ENCODE results near the gene PREB. TPM values are rescaled to one million over a fixed set of nuclear protein-coding genes. Genes with fewer than 3 reads are reported as not detected.

The PREB gene
- total RNA-seq, 2 experiments from 2014 or later: 12.3 to 12.6 TPM

GRCh38 chr2:27160191-27160590 is 25.8 kb upstream of the PREB start:
- H3K9me3 Mint-ChIP-seq: no peaks in the 10 kb centered on the region
- DNase-seq (no peak), ATAC-seq (ENCODE audit: poor library complexity) (no peak)
- Histone ChIP-seq H3K27ac (ENCODE audit: low read depth in 1 of 2, low read length in 2 of 2) (no peak overlapping the region), H3K27me3 (ENCODE audit: control insufficient read depth in 1 of 2, insufficient read depth in 2 of 2, low read length in 2 of 2) (no peaks in the 10 kb centered on the region), H3K36me3 (ENCODE audit: insufficient read depth, low read length) (no peaks in the 10 kb centered on the region), H3K4me1 (ENCODE audit: insufficient read depth, low read length) (no peaks in the 10 kb centered on the region), H3K4me3 (ENCODE audit: low read length) (no peak overlapping the region), H3K9me3 (ENCODE audit: control insufficient read depth in 1 of 2, insufficient read depth in 1 of 2, low read length in 2 of 2) (no peaks in the 10 kb centered on the region)
- ChIA-PET POLR2A (no interaction called here), CTCF (interaction anchor here (1.8 kb wide), 1 partner anchor 10 kb away, joined by 7 read pairs; no protein-coding TSS in a partner anchor)
- peaks cover 4% of the 10 kb centered on the region for H3K27me3 Mint-ChIP-seq
- H3K4me3 Mint-ChIP-seq: no peak overlapping the region
- intact Hi-C loops (cut with DNase I, micrococcal nuclease): no loop called here
- TF ChIP-seq CTCF (IDR thresholded peaks at IDR 0.05): no peak
- no peak overlapping the region for H3K27ac Mint-ChIP-seq
- H3K4me1 Mint-ChIP-seq (ENCODE audit: low read depth): no peaks in the 10 kb centered on the region
- H3K36me3 Mint-ChIP-seq (ENCODE audit: low read depth): no peaks in the 10 kb centered on the region

GRCh38 chr2:27159271-27159670 is 24.8 kb upstream of the PREB start:
- H3K36me3 Mint-ChIP-seq (ENCODE audit: low read depth): no peaks in the 10 kb centered on the region
- no peak overlapping the region for H3K4me3 ChIP-seq (ENCODE audit: low read length)
- no peak for TF ChIP-seq CTCF (IDR thresholded peaks at IDR 0.05)
- DNase-seq (no peak), ATAC-seq (ENCODE audit: poor library complexity) (no peak)
- no peaks in the 10 kb centered on the region for H3K36me3 ChIP-seq (ENCODE audit: insufficient read depth, low read length)
- H3K27me3 ChIP-seq (ENCODE audit: control insufficient read depth in 1 of 2, insufficient read depth in 2 of 2, low read length in 2 of 2): no peaks in the 10 kb centered on the region
- ChIA-PET CTCF (no interaction called here), POLR2A (no interaction called here)
- intact Hi-C loops (cut with DNase I, micrococcal nuclease): no loop called here
- no peaks in the 10 kb centered on the region for H3K9me3 Mint-ChIP-seq
- H3K4me3 Mint-ChIP-seq: no peak overlapping the region
- H3K27ac Mint-ChIP-seq: no peak overlapping the region
- H3K27ac ChIP-seq (ENCODE audit: low read depth in 1 of 2, low read length in 2 of 2): no peak overlapping the region
- H3K9me3 ChIP-seq (ENCODE audit: control insufficient read depth in 1 of 2, insufficient read depth in 1 of 2, low read length in 2 of 2): no peaks in the 10 kb centered on the region
- no peaks in the 10 kb centered on the region for H3K4me1 Mint-ChIP-seq (ENCODE audit: low read depth)
- H3K27me3 Mint-ChIP-seq: peaks cover 4% of the 10 kb centered on the region
- H3K4me1 ChIP-seq (ENCODE audit: insufficient read depth, low read length): no peaks in the 10 kb centered on the region

- H3K27me3 ChIP-seq (ENCODE audit: control insufficient read depth in 1 of 2, insufficient read depth in 2 of 2, low read length in 2 of 2): no peaks in the 10 kb centered on the region
- no peak overlapping the region for H3K27ac ChIP-seq (ENCODE audit: low read depth in 1 of 2, low read length in 2 of 2)
- Mint-ChIP-seq H3K4me1 (ENCODE audit: low read depth) (no peaks in the 10 kb centered on the region), H3K36me3 (ENCODE audit: low read depth) (no peaks in the 10 kb centered on the region), H3K9me3 (no peaks in the 10 kb centered on the region), H3K27me3 (peaks cover 4% of the 10 kb centered on the region), H3K4me3 (no peak overlapping the region), H3K27ac (no peak overlapping the region)
- H3K4me1 ChIP-seq (ENCODE audit: insufficient read depth, low read length): no peaks in the 10 kb centered on the region
- ChIA-PET POLR2A (no interaction called here), CTCF (no interaction called here)
- no peaks in the 10 kb centered on the region for H3K9me3 ChIP-seq (ENCODE audit: control insufficient read depth in 1 of 2, insufficient read depth in 1 of 2, low read length in 2 of 2)
- intact Hi-C loops (cut with DNase I, micrococcal nuclease): no loop called here
- ATAC-seq (ENCODE audit: poor library complexity): no peak
- no peak for TF ChIP-seq CTCF (IDR thresholded peaks at IDR 0.05)
- DNase-seq: no peak
- no peak overlapping the region for H3K4me3 ChIP-seq (ENCODE audit: low read length)
- no peaks in the 10 kb centered on the region for H3K36me3 ChIP-seq (ENCODE audit: insufficient read depth, low read length)
Measured at GRCh38 chr2:27158468-27158867, 24.0 kb upstream of the PREB start.
